ENCODE results near the gene TEX13B. TPM values are rescaled to one million over a fixed set of nuclear protein-coding genes. Genes with fewer than 3 reads are reported as not detected.

Gene TEX13B
- not detected in 2 replicates for total RNA-seq (ENCODE audit: low replicate concordance)
- long read RNA-seq = 0 reads

GRCh38 chrX:107982356-107982755, at the start of gene TEX13B:
Gene TEX13B (minus strand): TSS chrX:107982370. CDS start chrX:107982127, 243 bp downstream.
- DNase-seq (ENCODE audit: extremely low spot score, unreplicated experiment) = no peak
- Mint-ChIP-seq H3K4me3 (no peak within 1 kb of the TSS), H3K9me3 (no peaks in the 10 kb centered on the region), H3K36me3 (no peaks in the 10 kb centered on the region), H3K27ac (no peak within 1 kb of the TSS), H3K4me1 (ENCODE audit: unreplicated experiment) (no peaks in the 10 kb centered on the region), H3K27me3 (peaks cover 3% of the 10 kb centered on the region)
- no peak for TF ChIP-seq CTCF (conservative IDR thresholded peaks at IDR 0.05)

- TF ChIP-seq CTCF (conservative IDR thresholded peaks at IDR 0.05) = no peak
- Mint-ChIP-seq H3K27ac (no peak overlapping the region), H3K36me3 (no peaks in the 10 kb centered on the region), H3K4me3 (no peak overlapping the region), H3K27me3 (peaks cover 4% of the 10 kb centered on the region), H3K9me3 (no peaks in the 10 kb centered on the region), H3K4me1 (ENCODE audit: unreplicated experiment) (no peaks in the 10 kb centered on the region)
- no peak for DNase-seq (ENCODE audit: extremely low spot score, unreplicated experiment)
These were observed 48.0 kb upstream of the TEX13B start for GRCh38 chrX:108029928-108030711.

GRCh38 chrX:108028854-108029253, 46.7 kb upstream of the TEX13B start:
- no peak overlapping the region for H3K27ac Mint-ChIP-seq
- no peak for TF ChIP-seq CTCF (conservative IDR thresholded peaks at IDR 0.05)
- no peaks in the 10 kb centered on the region for H3K4me1 Mint-ChIP-seq (ENCODE audit: unreplicated experiment)
- DNase-seq (ENCODE audit: extremely low spot score, unreplicated experiment) = no peak
- no peaks in the 10 kb centered on the region for H3K9me3 Mint-ChIP-seq
- H3K36me3 Mint-ChIP-seq = no peaks in the 10 kb centered on the region
- H3K27me3 Mint-ChIP-seq = peaks cover 4% of the 10 kb centered on the region
- H3K4me3 Mint-ChIP-seq = no peak overlapping the region

- no peak for TF ChIP-seq CTCF (conservative IDR thresholded peaks at IDR 0.05)
- Mint-ChIP-seq H3K27ac (no peak overlapping the region), H3K27me3 (peaks cover 4% of the 10 kb centered on the region), H3K4me3 (no peak overlapping the region), H3K4me1 (ENCODE audit: unreplicated experiment) (no peaks in the 10 kb centered on the region), H3K36me3 (no peaks in the 10 kb centered on the region), H3K9me3 (no peaks in the 10 kb centered on the region)
- no peak for DNase-seq (ENCODE audit: extremely low spot score, unreplicated experiment)
These were observed 43.9 kb upstream of the TEX13B start for GRCh38 chrX:108025954-108026600.

- Mint-ChIP-seq H3K27me3 (peaks cover 4% of the 10 kb centered on the region), H3K9me3 (no peaks in the 10 kb centered on the region), H3K4me1 (ENCODE audit: unreplicated experiment) (no peaks in the 10 kb centered on the region), H3K36me3 (no peaks in the 10 kb centered on the region), H3K4me3 (no peak overlapping the region), H3K27ac (no peak overlapping the region)
- DNase-seq (ENCODE audit: extremely low spot score, unreplicated experiment) = no peak
- no peak for TF ChIP-seq CTCF (conservative IDR thresholded peaks at IDR 0.05)
These were observed 43.2 kb upstream of the TEX13B start for GRCh38 chrX:108025376-108025775.

All from type B pancreatic cell (in vitro differentiated cells).